GM18498 (cell line): ENCODE measurements around the gene VKORC1L1.
"Not testable (repeated sequence)": the region's sequence is repeated elsewhere in the genome, so short reads cannot be mapped to it uniquely, and the experiment has no call there.

Source experiments
- ATAC-seq: cut with Tn5 transposase; IDR thresholded peaks from one replicate; pipeline ENCODE4 v1.9.1; 2021; ENCODE audit warnings: mild to moderate bottlenecking, moderate library complexity; ENCODE audit not compliant: unreplicated experiment

VKORC1L1 gene

DNA sequence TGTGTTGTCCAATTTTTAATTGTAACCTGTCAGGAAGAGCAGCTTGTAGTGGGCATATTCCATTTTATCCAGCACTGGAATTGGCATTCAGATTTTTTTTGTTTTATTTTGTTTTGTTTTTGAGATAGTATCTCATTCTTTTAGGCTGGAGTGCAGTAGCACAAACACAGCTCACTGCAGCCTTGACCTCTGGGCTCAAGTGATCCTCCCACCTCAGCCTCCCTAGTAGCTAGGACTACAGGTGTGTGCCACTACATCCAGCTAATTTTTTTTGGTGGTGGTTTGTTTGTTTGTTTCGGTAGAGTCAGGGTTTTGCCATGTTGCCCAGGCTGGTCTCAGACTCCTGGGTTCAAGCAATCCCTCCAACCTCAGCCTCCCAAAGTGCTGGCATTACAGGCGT, 64.4 kb downstream of the VKORC1L1 start:
- no peak for ATAC-seq

DNA sequence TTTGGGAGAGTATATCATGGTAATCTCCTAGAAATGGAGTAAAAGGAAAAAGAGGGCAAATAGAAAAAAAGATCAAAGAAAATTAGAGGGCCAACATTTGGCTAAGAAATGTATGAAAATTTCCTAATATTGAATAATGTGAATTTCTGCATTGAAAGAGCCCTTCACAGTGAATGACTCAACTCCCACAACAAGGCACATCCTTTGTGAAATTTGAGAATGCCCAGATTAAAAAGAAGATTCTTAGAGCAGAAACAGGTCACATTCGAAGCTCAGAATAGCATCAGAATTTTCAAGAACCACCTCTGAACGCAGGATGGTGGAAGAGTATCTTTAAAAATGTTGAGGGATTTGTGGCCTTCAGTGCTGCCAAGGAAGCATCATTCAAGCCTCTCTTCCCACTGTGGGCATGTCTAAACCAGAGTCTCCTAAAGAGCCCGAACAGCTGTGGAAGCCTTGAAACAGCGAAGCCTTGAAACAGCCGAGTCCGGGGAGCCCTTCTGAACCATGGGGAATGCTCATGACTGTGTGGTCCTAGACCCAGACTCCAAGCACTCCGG, 65.5 kb downstream of the VKORC1L1 start:
- ATAC-seq, result no peak

GRCh38 chr7:65945787-65946186, 72.9 kb downstream of the VKORC1L1 start:
- not testable (repeated sequence) for ATAC-seq

- no peak for ATAC-seq
Observed at GRCh38 chr7:65946904-65947303, 74.0 kb downstream of the VKORC1L1 start.

DNA sequence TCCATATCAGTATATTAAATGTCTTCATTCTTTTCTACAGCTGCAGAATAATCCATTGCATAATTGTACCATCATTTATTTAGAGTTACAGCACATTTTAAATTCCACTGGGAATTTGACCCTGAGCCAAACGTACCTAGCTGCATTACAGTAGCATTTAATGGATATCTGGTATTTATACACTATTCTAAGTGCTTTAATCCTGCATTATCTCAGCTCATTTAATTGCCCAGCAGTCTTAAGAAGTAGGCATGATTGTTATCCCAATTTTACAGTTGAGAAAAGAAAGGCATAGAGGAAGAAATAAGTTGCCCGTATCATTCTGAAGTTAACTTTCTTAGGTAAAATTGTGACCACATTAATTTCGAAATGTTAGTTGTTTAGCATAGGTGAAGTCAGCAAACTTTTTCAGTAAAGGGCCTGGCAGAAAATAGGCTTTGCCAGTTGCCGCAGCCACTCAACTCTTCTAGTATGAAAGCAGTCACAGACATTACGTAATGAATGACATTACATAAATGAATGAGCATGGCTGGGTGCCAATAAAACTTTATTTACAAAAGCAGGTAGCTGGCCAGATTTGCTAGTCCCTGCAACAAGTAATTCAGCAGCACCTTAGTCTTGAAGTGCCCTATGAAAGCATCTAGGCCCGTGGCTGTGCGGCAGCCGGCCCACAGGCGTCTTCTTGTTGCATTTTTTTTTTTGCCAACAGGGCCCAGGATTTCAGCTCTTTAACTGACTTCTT, 79.1 kb downstream of the VKORC1L1 start:
- ATAC-seq, result no peak

- ATAC-seq, result no peak
Observed at GRCh38 chr7:65953001-65953720, 80.3 kb downstream of the VKORC1L1 start.

GRCh38 chr7:65953890-65954450, 81.1 kb downstream of the VKORC1L1 start:
- no peak for ATAC-seq

DNA sequence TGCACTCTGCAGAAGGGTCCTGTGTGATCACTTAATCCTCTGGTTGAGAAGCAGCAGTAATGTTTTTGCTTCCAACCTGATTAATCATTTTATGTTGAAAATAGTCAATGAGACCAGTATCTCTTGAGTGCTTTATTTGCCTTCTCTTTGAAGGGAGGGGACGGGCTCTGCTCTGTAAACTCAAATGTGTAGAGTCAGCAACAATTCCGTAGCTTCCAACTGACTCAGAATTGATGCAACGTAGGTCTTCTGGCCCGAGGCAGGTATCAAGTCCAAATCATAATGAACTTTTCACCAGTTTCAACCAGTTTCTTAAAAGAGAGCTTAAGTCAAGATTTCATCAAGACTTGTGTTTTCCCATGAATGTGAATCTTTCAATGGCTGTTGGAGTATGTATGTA, 82.8 kb downstream of the VKORC1L1 start:
- ATAC-seq, result no peak

DNA sequence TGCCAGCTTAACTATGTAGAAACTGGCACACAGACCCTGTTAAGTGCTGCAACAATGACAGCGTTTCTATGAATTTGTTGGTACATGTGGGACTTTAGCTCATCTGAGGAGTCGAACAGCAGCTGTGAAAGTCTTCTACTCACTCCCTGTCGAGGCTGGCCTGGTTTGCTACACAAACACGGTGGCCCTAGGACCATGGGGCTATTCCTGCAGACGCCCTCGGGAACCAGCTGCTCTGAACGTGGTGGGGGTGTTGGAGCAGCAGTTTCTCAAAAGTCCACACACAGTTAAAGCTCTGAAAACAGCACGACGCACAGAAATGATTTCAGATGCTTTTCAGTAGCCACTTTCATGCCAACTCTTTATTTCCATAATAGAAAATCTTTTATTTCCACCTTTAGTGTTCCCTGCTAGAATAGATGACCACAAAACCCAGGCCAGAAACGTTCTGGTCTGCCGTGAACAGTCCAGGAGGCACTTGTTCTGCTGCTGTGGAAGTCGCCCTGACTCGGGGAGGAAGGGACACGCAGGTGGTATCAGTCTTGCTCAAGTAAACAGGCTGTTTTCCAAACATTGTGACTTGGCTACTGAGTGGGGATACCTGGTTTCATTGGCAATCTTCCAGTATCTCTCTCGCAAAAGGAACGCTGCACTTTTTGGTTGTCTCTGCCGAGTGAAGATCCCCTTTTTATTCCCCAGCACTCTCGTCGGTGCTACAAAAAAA, 87.6 kb downstream of the VKORC1L1 start:
- ATAC-seq, result no peak

DNA sequence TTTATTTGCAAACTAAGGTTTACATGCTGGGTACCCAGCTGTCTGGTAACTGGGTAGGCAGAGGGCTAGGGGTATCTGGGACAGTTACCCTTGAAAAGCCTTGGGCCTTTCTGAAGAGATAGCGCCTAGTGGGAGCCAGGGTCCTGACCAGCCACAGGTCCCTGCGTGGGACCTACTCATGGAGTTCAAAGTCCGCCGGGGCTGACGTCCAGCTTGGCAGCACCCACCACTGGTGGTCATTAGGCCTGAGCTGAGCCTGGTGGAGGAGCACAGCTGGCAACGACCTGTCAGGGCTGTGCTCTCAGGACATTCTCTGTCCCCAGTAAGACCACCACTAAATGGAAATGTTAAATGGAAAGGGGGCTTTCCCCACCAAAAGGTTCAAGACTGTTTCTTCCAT, 89.2 kb downstream of the VKORC1L1 start:
- no peak for ATAC-seq

DNA sequence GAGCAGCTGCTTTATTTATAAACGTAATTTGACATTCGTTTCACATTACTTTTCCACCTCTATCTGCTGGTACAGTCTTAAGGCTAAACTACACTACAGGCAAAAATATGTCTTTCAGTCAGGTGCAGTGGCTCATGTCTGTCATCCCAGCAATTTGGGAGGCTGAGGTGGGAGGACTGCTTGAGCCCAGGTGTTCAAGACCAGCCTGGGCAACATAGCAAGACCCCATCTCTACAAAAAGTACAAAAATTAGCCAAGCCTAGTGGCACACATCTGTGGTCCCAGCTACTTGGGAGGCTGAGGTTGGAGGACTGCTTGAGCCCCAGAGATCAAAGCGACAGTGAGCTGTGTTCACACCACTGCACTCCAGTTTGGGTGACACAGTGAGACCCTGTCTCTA, 91.8 kb downstream of the VKORC1L1 start:
- not testable (repeated sequence) for ATAC-seq

DNA sequence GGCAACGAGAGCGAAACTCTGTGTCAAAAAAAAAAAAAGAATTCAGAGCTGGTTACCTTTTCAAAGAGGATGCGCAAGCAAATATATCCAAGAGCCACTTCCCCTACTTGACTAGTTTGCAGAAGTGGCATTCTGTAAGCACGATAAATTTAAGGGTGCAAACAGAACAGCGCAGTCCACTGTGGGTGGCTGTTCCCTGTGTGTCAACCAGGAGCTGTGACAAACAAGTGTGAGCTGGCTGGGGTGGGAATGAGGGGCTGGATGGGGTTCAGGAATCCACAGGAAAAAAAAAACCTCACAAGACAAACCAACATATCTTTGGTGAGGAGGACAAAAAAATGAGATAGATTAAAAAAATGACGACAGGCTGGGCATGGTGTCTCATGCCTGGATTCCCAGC, 93.3 kb downstream of the VKORC1L1 start:
- no peak for ATAC-seq

- ATAC-seq, result no peak
Observed at GRCh38 chr7:65967361-65968155, 94.7 kb downstream of the VKORC1L1 start.

DNA sequence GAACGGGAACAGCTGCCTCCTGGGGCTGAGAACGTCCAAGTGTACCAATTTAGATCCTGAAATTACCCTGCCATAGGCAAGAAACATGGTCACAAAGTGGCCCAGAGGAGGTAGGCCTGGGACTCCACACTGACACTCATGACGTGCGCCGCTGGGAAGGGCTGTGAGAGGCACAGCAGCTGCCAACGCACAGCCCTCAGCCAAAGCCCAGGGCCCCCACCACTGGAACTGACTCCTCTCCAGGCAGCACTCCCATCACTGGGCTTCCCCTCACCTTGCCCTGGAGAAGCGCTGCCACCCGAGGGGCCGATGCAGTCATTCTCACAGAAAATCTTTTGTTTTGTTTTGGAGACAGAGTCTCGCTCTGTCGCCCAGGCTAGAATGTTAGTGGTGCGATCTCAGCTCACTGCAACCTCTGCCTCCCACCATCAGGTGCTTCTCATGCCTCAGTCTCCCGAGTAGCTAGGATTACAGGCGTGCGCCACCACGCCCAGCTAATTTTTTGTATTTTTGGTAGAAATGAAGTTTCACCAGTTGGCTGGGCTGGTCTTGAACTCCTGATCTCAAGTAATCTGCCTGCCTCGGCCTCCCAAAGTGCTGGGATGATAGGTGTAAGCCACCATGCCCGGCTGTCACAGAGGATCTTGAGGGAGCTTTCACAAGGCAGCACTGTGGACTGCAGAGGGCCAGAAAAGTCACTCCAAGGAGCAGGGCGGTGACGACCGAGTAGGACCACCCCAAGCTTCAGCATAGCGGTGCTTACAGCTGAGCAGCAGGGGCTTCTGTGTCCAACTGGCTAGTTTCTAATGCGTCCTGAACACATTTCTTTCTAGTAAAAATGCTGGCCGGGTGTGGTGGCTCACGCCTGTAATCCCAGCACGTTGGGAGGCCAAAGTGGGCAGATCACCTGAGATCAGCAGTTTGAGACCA, 95.6 kb downstream of the VKORC1L1 start:
- no peak for ATAC-seq

DNA sequence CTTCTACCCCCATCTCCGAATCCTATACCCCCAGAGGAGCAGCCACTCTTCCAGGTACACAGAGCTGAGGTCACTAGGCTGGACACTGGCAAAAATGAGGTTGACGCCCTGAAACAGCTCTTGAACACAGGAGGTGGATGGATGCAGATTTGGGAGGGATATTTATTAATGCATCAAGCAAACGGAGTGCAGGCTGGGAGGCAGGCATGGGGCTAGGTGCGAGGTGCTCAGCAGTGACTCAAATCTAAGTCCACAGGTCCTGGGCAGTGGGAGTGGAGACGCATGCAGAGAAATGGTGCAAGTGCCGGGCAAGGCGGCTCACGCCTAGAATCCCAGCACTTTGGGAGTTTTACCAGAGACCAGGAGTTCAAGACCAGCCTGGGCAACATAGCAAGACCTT, 98.1 kb downstream of the VKORC1L1 start:
- no peak for ATAC-seq

- ATAC-seq, result no peak
Observed at GRCh38 chr7:65972976-65973375, 100.1 kb downstream of the VKORC1L1 start.

GRCh38 chr7:65974191-65974801, 101.4 kb downstream of the VKORC1L1 start:
- ATAC-seq, result no peak

GRCh38 chr7:65974876-65975275, 102.0 kb downstream of the VKORC1L1 start:
- no peak for ATAC-seq
